LNCAP (cell line): Measurements from ENCODE around the gene SLC10A7.

ENCODE experiments used
- CTCF ChIP-seq: fragments of 450-650 bp; IDR thresholded peaks from 2 replicates; pipeline ENCODE4 v1.5.1; 2017; ENCODE audit warnings: mild to moderate bottlenecking

SLC10A7 gene

GRCh38 chr4:146453181-146453807, 68.4 kb downstream of the SLC10A7 start:
- TF ChIP-seq CTCF = no peak

GRCh38 chr4:146450524-146450923, 71.2 kb downstream of the SLC10A7 start:
- no peak for TF ChIP-seq CTCF

- no peak for TF ChIP-seq CTCF
Observed at GRCh38 chr4:146446555-146446954, 75.2 kb downstream of the SLC10A7 start.

GRCh38 chr4:146445198-146446150, 76.3 kb downstream of the SLC10A7 start:
- no peak for TF ChIP-seq CTCF

- no peak for TF ChIP-seq CTCF
Observed at GRCh38 chr4:146443525-146443924, 78.2 kb downstream of the SLC10A7 start.

- no peak for TF ChIP-seq CTCF
Observed at GRCh38 chr4:146442801-146443200, 78.9 kb downstream of the SLC10A7 start.

- TF ChIP-seq CTCF = no peak
Observed at GRCh38 chr4:146439999-146440398, 81.7 kb downstream of the SLC10A7 start.
